ENCODE results near the gene EBPL.

Gene EBPL

GRCh38 chr13:49633710-49634109 lies 57.6 kb downstream of the EBPL start:
- DNase-seq (ENCODE audit: low spot score), result no peak
- no peak for TF ChIP-seq CTCF (IDR thresholded peaks at IDR 0.05; ENCODE audit: extremely low read depth, missing control alignments)

GRCh38 chr13:49632156-49632555 lies 59.1 kb downstream of the EBPL start:
- DNase-seq (ENCODE audit: low spot score), result no peak
- TF ChIP-seq CTCF (IDR thresholded peaks at IDR 0.05; ENCODE audit: extremely low read depth, missing control alignments), result no peak

- no peak for DNase-seq (ENCODE audit: low spot score)
- TF ChIP-seq CTCF (IDR thresholded peaks at IDR 0.05; ENCODE audit: extremely low read depth, missing control alignments), result no peak
These were observed 60.7 kb downstream of the EBPL start for GRCh38 chr13:49630580-49630979.

GRCh38 chr13:49629947-49630346 lies 61.3 kb downstream of the EBPL start:
- TF ChIP-seq CTCF (IDR thresholded peaks at IDR 0.05; ENCODE audit: extremely low read depth, missing control alignments), result no peak
- no peak for DNase-seq (ENCODE audit: low spot score)

- no peak for DNase-seq (ENCODE audit: low spot score)
- no peak for TF ChIP-seq CTCF (IDR thresholded peaks at IDR 0.05; ENCODE audit: extremely low read depth, missing control alignments)
These were observed 61.9 kb downstream of the EBPL start for GRCh38 chr13:49629196-49629938.

- peak; percentile 86 for DNase-seq (ENCODE audit: low spot score)
- TF ChIP-seq CTCF (IDR thresholded peaks at IDR 0.05; ENCODE audit: extremely low read depth, missing control alignments), result no peak
These were observed 63.2 kb downstream of the EBPL start, which contains the start of gene ARL11 for GRCh38 chr13:49627831-49628652. Gene ARL11 (plus strand): TSS chr13:49628507. CDS start chr13:49630448, 1,941 bp downstream.
